ENCODE data around the gene ITGA3. TPM values are rescaled to one million over a fixed set of nuclear protein-coding genes. Genes with fewer than 3 reads are reported as not detected.

Gene ITGA3
- total RNA-seq, 1 experiment from 2014 or later = 392 TPM

DNA sequence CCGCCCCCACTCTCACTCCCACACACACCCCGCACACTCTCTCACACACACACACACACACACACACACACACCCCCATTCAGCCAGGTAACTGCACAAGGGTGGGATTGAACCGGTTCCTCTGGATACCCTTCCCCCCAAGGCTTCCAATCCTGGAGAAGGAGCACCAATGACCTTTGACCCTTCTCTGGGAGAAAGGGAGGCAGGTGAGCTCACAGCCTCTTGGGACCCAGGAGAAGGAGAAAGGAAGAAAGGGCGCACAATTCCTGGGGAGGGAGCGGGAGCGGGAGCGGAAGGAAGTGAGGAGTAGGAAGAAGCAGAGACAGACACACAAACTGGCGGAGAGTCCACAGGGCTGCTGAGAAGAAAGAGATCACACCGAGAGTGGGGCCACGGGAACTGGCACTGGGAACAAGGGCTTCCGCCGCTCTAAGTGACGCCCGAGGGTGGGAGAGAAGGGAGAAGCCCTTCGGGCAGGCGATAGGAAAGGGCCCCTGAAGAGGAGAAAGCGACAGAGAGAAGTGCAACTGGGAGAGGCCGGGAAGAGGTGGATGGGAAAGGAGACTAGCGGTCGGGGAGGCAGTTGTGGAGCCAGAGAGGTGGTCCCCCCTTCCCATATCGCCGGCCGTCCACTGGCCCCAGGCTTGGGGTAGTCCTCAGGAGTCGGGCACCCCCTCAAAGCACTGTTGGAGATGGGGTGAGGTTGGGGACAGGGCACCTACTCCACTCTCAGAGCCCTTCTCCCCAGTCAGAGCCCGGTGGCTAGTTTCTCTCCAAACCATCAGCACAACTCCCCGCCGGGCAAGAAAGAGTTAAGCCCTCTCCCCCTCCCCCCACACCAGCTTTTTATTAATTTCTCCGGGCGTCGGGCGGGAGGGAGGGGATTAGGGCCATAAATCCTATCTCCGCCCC lies 72.8 kb downstream of the ITGA3 start:
- no peaks in the 10 kb centered on the region for H3K9me3 ChIP-seq (ENCODE audit: control insufficient read depth in 1 of 2, insufficient read depth in 1 of 2, low read depth in 1 of 2, low read length in 2 of 2)
- DNase-seq (ENCODE audit: low read depth, low spot score) (no peak), ATAC-seq (no peak)
- no TSS peak for BruUV-seq (replicated peaks)
- H3K79me2 ChIP-seq (ENCODE audit: insufficient read depth, low read length) = no peaks in the 10 kb centered on the region
- RAD21 ChIA-PET (ENCODE audit: low non-redundant PET in 1 of 2, low total read pairs in 2 of 2, uncharacterized antibody in 2 of 2, unreplicated experiment in 2 of 2) = no interaction called here
- POLR2A ChIA-PET = no interaction called here
- H3K4me1 ChIP-seq (ENCODE audit: control insufficient read depth in 1 of 2, insufficient read depth in 2 of 2, low read length in 2 of 2) = peaks cover 14 to 27% of the 10 kb centered on the region in 2 experiments
- H2AFZ ChIP-seq (ENCODE audit: low read depth, low read length, poor library complexity, severe bottlenecking) = no peak overlapping the region
- no peak overlapping the region for H3K27ac ChIP-seq (ENCODE audit: low read depth, low read length)
- H4K20me1 ChIP-seq (ENCODE audit: insufficient read depth) = no peaks in the 10 kb centered on the region
- no peak overlapping the region for H3K4me3 ChIP-seq (replicated peaks in 1 of 2; ENCODE audit: low read depth in 1 of 2, low read length in 2 of 2)
- no peak overlapping the region for H3K9ac ChIP-seq (ENCODE audit: low read length)
- CTCF ChIA-PET = no interaction called here
- no peak for TF ChIP-seq RAD21 (IDR thresholded peaks at IDR 0.05; ENCODE audit: low read depth)
- no peak for TF ChIP-seq CEBPB (IDR thresholded peaks at IDR 0.05; ENCODE audit: low read depth)
- no peak for TF ChIP-seq JUND (IDR thresholded peaks at IDR 0.05)
- TF ChIP-seq EZH2phosphoT487 (IDR thresholded peaks at IDR 0.05; ENCODE audit: borderline replicate concordance) = no peak
- TF ChIP-seq, protein P1, sequence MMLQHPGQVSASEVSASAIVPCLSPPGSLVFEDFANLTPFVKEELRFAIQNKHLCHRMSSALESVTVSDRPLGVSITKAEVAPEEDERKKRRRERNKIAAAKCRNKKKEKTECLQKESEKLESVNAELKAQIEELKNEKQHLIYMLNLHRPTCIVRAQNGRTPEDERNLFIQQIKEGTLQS (IDR thresholded peaks at IDR 0.05) = no peak
- TF ChIP-seq, protein P2, sequence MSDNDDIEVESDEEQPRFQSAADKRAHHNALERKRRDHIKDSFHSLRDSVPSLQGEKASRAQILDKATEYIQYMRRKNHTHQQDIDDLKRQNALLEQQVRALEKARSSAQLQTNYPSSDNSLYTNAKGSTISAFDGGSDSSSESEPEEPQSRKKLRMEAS (IDR thresholded peaks at IDR 0.05) = no peak
- TF ChIP-seq, protein P3, sequence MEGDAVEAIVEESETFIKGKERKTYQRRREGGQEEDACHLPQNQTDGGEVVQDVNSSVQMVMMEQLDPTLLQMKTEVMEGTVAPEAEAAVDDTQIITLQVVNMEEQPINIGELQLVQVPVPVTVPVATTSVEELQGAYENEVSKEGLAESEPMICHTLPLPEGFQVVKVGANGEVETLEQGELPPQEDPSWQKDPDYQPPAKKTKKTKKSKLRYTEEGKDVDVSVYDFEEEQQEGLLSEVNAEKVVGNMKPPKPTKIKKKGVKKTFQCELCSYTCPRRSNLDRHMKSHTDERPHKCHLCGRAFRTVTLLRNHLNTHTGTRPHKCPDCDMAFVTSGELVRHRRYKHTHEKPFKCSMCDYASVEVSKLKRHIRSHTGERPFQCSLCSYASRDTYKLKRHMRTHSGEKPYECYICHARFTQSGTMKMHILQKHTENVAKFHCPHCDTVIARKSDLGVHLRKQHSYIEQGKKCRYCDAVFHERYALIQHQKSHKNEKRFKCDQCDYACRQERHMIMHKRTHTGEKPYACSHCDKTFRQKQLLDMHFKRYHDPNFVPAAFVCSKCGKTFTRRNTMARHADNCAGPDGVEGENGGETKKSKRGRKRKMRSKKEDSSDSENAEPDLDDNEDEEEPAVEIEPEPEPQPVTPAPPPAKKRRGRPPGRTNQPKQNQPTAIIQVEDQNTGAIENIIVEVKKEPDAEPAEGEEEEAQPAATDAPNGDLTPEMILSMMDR (IDR thresholded peaks at IDR 0.05 in 2 of 3, conservative IDR thresholded peaks at IDR 0.05 in 1 of 3; ENCODE audit: borderline replicate concordance in 1 of 3, insufficient read depth in 1 of 3, low read depth in 2 of 3, low read length in 2 of 3) = no peak
- no peak for TF ChIP-seq FOSL1 (IDR thresholded peaks at IDR 0.05; ENCODE audit: low read depth)
- TF ChIP-seq SRF (IDR thresholded peaks at IDR 0.05; ENCODE audit: low read depth) = no peak
- no peak for TF ChIP-seq SP1 (IDR thresholded peaks at IDR 0.05; ENCODE audit: low read depth)
- no peaks in the 10 kb centered on the region for H3K9me2 ChIP-seq (ENCODE audit: insufficient read depth)
- H3K4me2 ChIP-seq (ENCODE audit: low read length) = no peak overlapping the region
- H3K36me3 ChIP-seq (ENCODE audit: control insufficient read depth in 1 of 2, insufficient read depth in 2 of 2, low read length in 2 of 2) = peaks cover under 1 to 2% of the 10 kb centered on the region in 2 experiments; a peak in 1 of 4 replicates
- intact Hi-C loops (cut with micrococcal nuclease) = no loop called here
- H3K27me3 ChIP-seq (ENCODE audit: insufficient read depth, low read length) = no peaks in the 10 kb centered on the region
